Measurements from ENCODE around the gene LYZL6. TPM values are rescaled to one million over a fixed set of nuclear protein-coding genes. Genes with fewer than 3 reads are reported as not detected.

The LYZL6 gene
- polyA plus RNA-seq, 1 donor (not counting 4 experiments of a cell fraction or from before 2014, with no cell fraction given), result not detected

DNA sequence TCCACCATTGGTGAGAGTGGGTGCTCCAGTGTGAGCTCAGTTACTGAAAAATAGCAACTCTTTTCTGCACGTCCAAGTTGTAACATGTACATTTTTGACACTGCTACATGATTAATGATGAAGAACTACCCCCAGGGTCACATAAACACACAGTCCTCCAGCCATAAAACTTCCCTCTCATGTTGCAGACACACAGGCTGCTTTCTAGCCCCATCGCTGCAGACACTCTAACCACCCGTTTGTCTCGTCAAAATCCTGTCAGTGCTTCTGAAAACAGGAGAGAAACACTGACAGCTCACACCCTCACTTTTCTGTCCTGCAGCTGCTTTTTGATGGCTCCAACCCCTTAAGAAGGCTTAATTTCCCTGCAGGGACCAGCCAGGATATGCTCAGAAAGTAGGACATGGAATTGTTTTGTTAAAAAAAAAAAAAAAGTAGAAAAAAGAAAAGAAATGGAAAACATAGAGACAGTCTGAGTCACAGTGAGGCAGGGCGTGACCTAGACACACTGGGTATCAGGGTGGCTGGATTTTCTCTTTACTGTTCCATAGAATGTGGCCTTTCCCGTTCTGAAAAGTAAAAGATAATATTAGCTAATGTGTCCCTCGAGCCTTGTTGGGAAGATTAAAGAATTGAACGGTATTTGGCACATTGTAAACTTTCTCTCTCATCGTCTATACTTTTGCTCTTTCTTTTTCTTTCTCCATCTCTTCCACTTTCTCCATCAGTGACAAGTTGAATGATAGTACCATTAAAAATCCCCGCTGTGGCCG, 42.6 kb downstream of the LYZL6 start:
- FAIRE-seq, result no peak
- DNase-seq (ENCODE audit: low read depth, low spot score), result no peak
- H3K4me2 ChIP-seq (ENCODE audit: control insufficient read depth, extremely low read depth, insufficient read depth, low read depth, low read length), result peak overlapping the region; percentile 80
- H3K4me3 ChIP-seq (ENCODE audit: control insufficient read depth in 2 of 3, extremely low read depth in 1 of 3, insufficient read depth in 2 of 3, low read depth in 1 of 3, low read length in 3 of 3), result peak overlapping the region in 2 of 3 experiments; percentile 16 to 21
- H3K9me1 ChIP-seq (ENCODE audit: control insufficient read depth, extremely low read depth, insufficient read depth, low read length), result no peaks in the 10 kb centered on the region
- no peaks in the 10 kb centered on the region for H4K20me1 ChIP-seq (ENCODE audit: control insufficient read depth, extremely low read depth, insufficient read depth, low read length)
- dilution Hi-C loops (cut with MboI; ENCODE audit: extremely low pct_ligation_motif_present, low sequenced_read_pairs), result no loop called here
- no peaks in the 10 kb centered on the region for H3K79me2 ChIP-seq (ENCODE audit: control insufficient read depth, insufficient read depth, low read length)
- peak overlapping the region; percentile 16 for H3K9ac ChIP-seq (ENCODE audit: control insufficient read depth, extremely low read depth, insufficient read depth, low read length)
- H3K36me3 ChIP-seq (ENCODE audit: control insufficient read depth in 2 of 2, extremely low read depth in 1 of 2, insufficient read depth in 2 of 2, low read length in 2 of 2), result no peaks in the 10 kb centered on the region
- H2AFZ ChIP-seq (ENCODE audit: control insufficient read depth, low read length), result peak overlapping the region; percentile 24
- TF ChIP-seq, protein P1, sequence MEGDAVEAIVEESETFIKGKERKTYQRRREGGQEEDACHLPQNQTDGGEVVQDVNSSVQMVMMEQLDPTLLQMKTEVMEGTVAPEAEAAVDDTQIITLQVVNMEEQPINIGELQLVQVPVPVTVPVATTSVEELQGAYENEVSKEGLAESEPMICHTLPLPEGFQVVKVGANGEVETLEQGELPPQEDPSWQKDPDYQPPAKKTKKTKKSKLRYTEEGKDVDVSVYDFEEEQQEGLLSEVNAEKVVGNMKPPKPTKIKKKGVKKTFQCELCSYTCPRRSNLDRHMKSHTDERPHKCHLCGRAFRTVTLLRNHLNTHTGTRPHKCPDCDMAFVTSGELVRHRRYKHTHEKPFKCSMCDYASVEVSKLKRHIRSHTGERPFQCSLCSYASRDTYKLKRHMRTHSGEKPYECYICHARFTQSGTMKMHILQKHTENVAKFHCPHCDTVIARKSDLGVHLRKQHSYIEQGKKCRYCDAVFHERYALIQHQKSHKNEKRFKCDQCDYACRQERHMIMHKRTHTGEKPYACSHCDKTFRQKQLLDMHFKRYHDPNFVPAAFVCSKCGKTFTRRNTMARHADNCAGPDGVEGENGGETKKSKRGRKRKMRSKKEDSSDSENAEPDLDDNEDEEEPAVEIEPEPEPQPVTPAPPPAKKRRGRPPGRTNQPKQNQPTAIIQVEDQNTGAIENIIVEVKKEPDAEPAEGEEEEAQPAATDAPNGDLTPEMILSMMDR (optimal IDR thresholded peaks at IDR 0.05 in 1 of 3, IDR thresholded peaks at IDR 0.05 in 1 of 3, conservative IDR thresholded peaks at IDR 0.05 in 1 of 3; ENCODE audit: extremely low read depth in 1 of 3, insufficient read depth in 2 of 3, low read length in 3 of 3), result no peak
- TF ChIP-seq EZH2 (IDR thresholded peaks at IDR 0.05; ENCODE audit: low read length), result no peak
- H3K9me3 ChIP-seq (ENCODE audit: control insufficient read depth, low read depth, low read length), result no peaks in the 10 kb centered on the region
- H3K27ac ChIP-seq (ENCODE audit: control insufficient read depth, insufficient read depth, low read length), result peak overlapping the region; percentile 34
- no peaks in the 10 kb centered on the region for H3K27me3 ChIP-seq (ENCODE audit: control insufficient read depth, extremely low read depth, insufficient read depth, low read length)
- H3K4me1 ChIP-seq (ENCODE audit: control insufficient read depth, extremely low read depth, insufficient read depth, low read length), result peaks cover 32% of the 10 kb centered on the region

- Histone ChIP-seq H3K9me3 (ENCODE audit: control insufficient read depth, low read depth, low read length) (no peaks in the 10 kb centered on the region), H3K9me1 (ENCODE audit: control insufficient read depth, extremely low read depth, insufficient read depth, low read length) (no peaks in the 10 kb centered on the region), H3K9ac (ENCODE audit: control insufficient read depth, extremely low read depth, insufficient read depth, low read length) (no peak overlapping the region), H2AFZ (ENCODE audit: control insufficient read depth, low read length) (peak overlapping the region; percentile 24), H3K4me1 (ENCODE audit: control insufficient read depth, extremely low read depth, insufficient read depth, low read length) (peaks cover 32% of the 10 kb centered on the region), H3K79me2 (ENCODE audit: control insufficient read depth, insufficient read depth, low read length) (no peaks in the 10 kb centered on the region), H4K20me1 (ENCODE audit: control insufficient read depth, extremely low read depth, insufficient read depth, low read length) (no peaks in the 10 kb centered on the region), H3K36me3 (ENCODE audit: control insufficient read depth in 2 of 2, extremely low read depth in 1 of 2, insufficient read depth in 2 of 2, low read length in 2 of 2) (no peaks in the 10 kb centered on the region), H3K4me3 (ENCODE audit: control insufficient read depth in 2 of 3, extremely low read depth in 1 of 3, insufficient read depth in 2 of 3, low read depth in 1 of 3, low read length in 3 of 3) (peak overlapping the region in 2 of 3 experiments; percentile 16 to 21), H3K27ac (ENCODE audit: control insufficient read depth, insufficient read depth, low read length) (peak overlapping the region; percentile 34), H3K27me3 (ENCODE audit: control insufficient read depth, extremely low read depth, insufficient read depth, low read length) (no peaks in the 10 kb centered on the region), H3K4me2 (ENCODE audit: control insufficient read depth, extremely low read depth, insufficient read depth, low read depth, low read length) (peak overlapping the region; percentile 80)
- dilution Hi-C loops (cut with MboI; ENCODE audit: extremely low pct_ligation_motif_present, low sequenced_read_pairs), result no loop called here
- DNase-seq (ENCODE audit: low read depth, low spot score), result no peak
- FAIRE-seq, result no peak
- TF ChIP-seq, protein P1 (optimal IDR thresholded peaks at IDR 0.05 in 1 of 3, IDR thresholded peaks at IDR 0.05 in 1 of 3, conservative IDR thresholded peaks at IDR 0.05 in 1 of 3; ENCODE audit: extremely low read depth in 1 of 3, insufficient read depth in 2 of 3, low read length in 3 of 3), result no peak
- no peak for TF ChIP-seq EZH2 (IDR thresholded peaks at IDR 0.05; ENCODE audit: low read length)
Measured at GRCh38 chr17:35900280-35900679, 43.2 kb downstream of the LYZL6 start.
